ENCODE measurements around the gene ZBTB18. TPM values are rescaled to one million over a fixed set of nuclear protein-coding genes. Genes with fewer than 3 reads are reported as not detected.

The ZBTB18 gene
- polyA plus RNA-seq (2013, experiment 1 of 2): 7.8 TPM
- 10.8 TPM for polyA plus RNA-seq (2013, experiment 2 of 2)

GRCh38 chr1:244050835-244051444, at the start of gene ZBTB18:
Gene ZBTB18 (plus strand): TSS chr1:244051283. CDS start chr1:244051432, 149 bp downstream.
- peak within 1 kb of the TSS; percentile 61; the same call in 1 of the 2 replicates for H3K9ac ChIP-seq (ENCODE audit: low read depth, low read length)
- peaks cover 23% of the 10 kb centered on the region for H3K36me3 ChIP-seq (ENCODE audit: insufficient read depth, low read length)
- peaks cover 18% of the 10 kb centered on the region for H3K27me3 ChIP-seq (ENCODE audit: insufficient read depth, low read length)
- WGBS: 12% methylated on average over 3 of the region's 4 CpGs
- H3K4me3 ChIP-seq (ENCODE audit: low read length): peak within 1 kb of the TSS; percentile 70
- H3K27ac ChIP-seq (ENCODE audit: low read depth, low read length): no peak within 1 kb of the TSS
- H3K9me3 ChIP-seq (ENCODE audit: insufficient read depth, low read depth, low read length): no peaks in the 10 kb centered on the region
- peaks cover 37% of the 10 kb centered on the region for H3K4me1 ChIP-seq (ENCODE audit: insufficient read depth, low read length)

GRCh38 chr1:244002721-244003120, 48.4 kb upstream of the ZBTB18 start:
- H3K4me1 ChIP-seq (ENCODE audit: insufficient read depth, low read length): no peaks in the 10 kb centered on the region
- H3K27ac ChIP-seq (ENCODE audit: low read depth, low read length): no peak overlapping the region
- WGBS: 100% methylated on average over 2 of the region's 3 CpGs
- H3K9me3 ChIP-seq (ENCODE audit: insufficient read depth, low read depth, low read length): no peaks in the 10 kb centered on the region
- H3K27me3 ChIP-seq (ENCODE audit: insufficient read depth, low read length): no peaks in the 10 kb centered on the region
- no peak overlapping the region for H3K4me3 ChIP-seq (ENCODE audit: low read length)
- no peaks in the 10 kb centered on the region for H3K36me3 ChIP-seq (ENCODE audit: insufficient read depth, low read length)
- H3K9ac ChIP-seq (ENCODE audit: low read depth, low read length): no peak overlapping the region

- no peaks in the 10 kb centered on the region for H3K9me3 ChIP-seq (ENCODE audit: insufficient read depth, low read depth, low read length)
- H3K27me3 ChIP-seq (ENCODE audit: insufficient read depth, low read length): no peaks in the 10 kb centered on the region
- H3K4me3 ChIP-seq (ENCODE audit: low read length): no peak overlapping the region
- no peaks in the 10 kb centered on the region for H3K4me1 ChIP-seq (ENCODE audit: insufficient read depth, low read length)
- H3K9ac ChIP-seq (ENCODE audit: low read depth, low read length): no peak overlapping the region
- H3K36me3 ChIP-seq (ENCODE audit: insufficient read depth, low read length): no peaks in the 10 kb centered on the region
- no peak overlapping the region for H3K27ac ChIP-seq (ENCODE audit: low read depth, low read length)
- 95% methylated on average over 3 of the region's 3 CpGs for WGBS
Measured at GRCh38 chr1:244005455-244005854, 45.6 kb upstream of the ZBTB18 start.

GRCh38 chr1:244006381-244006901, 44.6 kb upstream of the ZBTB18 start:
- no peak overlapping the region for H3K27ac ChIP-seq (ENCODE audit: low read depth, low read length)
- H3K4me1 ChIP-seq (ENCODE audit: insufficient read depth, low read length): peaks cover 8% of the 10 kb centered on the region
- no peak overlapping the region for H3K9ac ChIP-seq (ENCODE audit: low read depth, low read length)
- H3K27me3 ChIP-seq (ENCODE audit: insufficient read depth, low read length): no peaks in the 10 kb centered on the region
- no peaks in the 10 kb centered on the region for H3K9me3 ChIP-seq (ENCODE audit: insufficient read depth, low read depth, low read length)
- no peak overlapping the region for H3K4me3 ChIP-seq (ENCODE audit: low read length)
- WGBS: 96% methylated on average over 2 of the region's 3 CpGs
- H3K36me3 ChIP-seq (ENCODE audit: insufficient read depth, low read length): no peaks in the 10 kb centered on the region

- H3K9ac ChIP-seq (ENCODE audit: low read depth, low read length): no peak overlapping the region
- 94% methylated on average over 5 of the region's 5 CpGs for WGBS
- H3K4me1 ChIP-seq (ENCODE audit: insufficient read depth, low read length): peaks cover 13% of the 10 kb centered on the region
- no peaks in the 10 kb centered on the region for H3K27me3 ChIP-seq (ENCODE audit: insufficient read depth, low read length)
- H3K9me3 ChIP-seq (ENCODE audit: insufficient read depth, low read depth, low read length): no peaks in the 10 kb centered on the region
- H3K4me3 ChIP-seq (ENCODE audit: low read length): no peak overlapping the region
- no peak overlapping the region for H3K27ac ChIP-seq (ENCODE audit: low read depth, low read length)
- H3K36me3 ChIP-seq (ENCODE audit: insufficient read depth, low read length): no peaks in the 10 kb centered on the region
Measured at GRCh38 chr1:244006961-244007360, 44.1 kb upstream of the ZBTB18 start.

GRCh38 chr1:244010191-244010590, 40.9 kb upstream of the ZBTB18 start:
- Histone ChIP-seq H3K4me1 (ENCODE audit: insufficient read depth, low read length) (peaks cover 23% of the 10 kb centered on the region), H3K9me3 (ENCODE audit: insufficient read depth, low read depth, low read length) (no peaks in the 10 kb centered on the region), H3K4me3 (ENCODE audit: low read length) (no peak overlapping the region), H3K36me3 (ENCODE audit: insufficient read depth, low read length) (no peaks in the 10 kb centered on the region), H3K27ac (ENCODE audit: low read depth, low read length) (no peak overlapping the region), H3K9ac (ENCODE audit: low read depth, low read length) (no peak overlapping the region), H3K27me3 (ENCODE audit: insufficient read depth, low read length) (no peaks in the 10 kb centered on the region)
- WGBS: 86% methylated on average over 6 of the region's 6 CpGs

- H3K4me3 ChIP-seq (ENCODE audit: low read length): no peak overlapping the region
- 96% methylated on average over 2 of the region's 2 CpGs for WGBS
- H3K36me3 ChIP-seq (ENCODE audit: insufficient read depth, low read length): no peaks in the 10 kb centered on the region
- H3K4me1 ChIP-seq (ENCODE audit: insufficient read depth, low read length): peaks cover 23% of the 10 kb centered on the region
- no peaks in the 10 kb centered on the region for H3K9me3 ChIP-seq (ENCODE audit: insufficient read depth, low read depth, low read length)
- no peak overlapping the region for H3K27ac ChIP-seq (ENCODE audit: low read depth, low read length)
- H3K9ac ChIP-seq (ENCODE audit: low read depth, low read length): no peak overlapping the region
- no peaks in the 10 kb centered on the region for H3K27me3 ChIP-seq (ENCODE audit: insufficient read depth, low read length)
Measured at GRCh38 chr1:244010703-244011123, 40.4 kb upstream of the ZBTB18 start.

- peaks cover 23% of the 10 kb centered on the region for H3K4me1 ChIP-seq (ENCODE audit: insufficient read depth, low read length)
- peak overlapping the region; percentile 2; the same call in 1 of the 2 replicates for H3K27ac ChIP-seq (ENCODE audit: low read depth, low read length)
- H3K27me3 ChIP-seq (ENCODE audit: insufficient read depth, low read length): no peaks in the 10 kb centered on the region
- H3K36me3 ChIP-seq (ENCODE audit: insufficient read depth, low read length): no peaks in the 10 kb centered on the region
- 67% methylated on average over 1 of the region's 2 CpGs for WGBS
- H3K9me3 ChIP-seq (ENCODE audit: insufficient read depth, low read depth, low read length): no peaks in the 10 kb centered on the region
- H3K4me3 ChIP-seq (ENCODE audit: low read length): no peak overlapping the region
- H3K9ac ChIP-seq (ENCODE audit: low read depth, low read length): no peak overlapping the region
Measured at GRCh38 chr1:244011271-244011670, 39.8 kb upstream of the ZBTB18 start.

GRCh38 chr1:244011786-244012185, 39.3 kb upstream of the ZBTB18 start:
- Histone ChIP-seq H3K4me1 (ENCODE audit: insufficient read depth, low read length) (peaks cover 23% of the 10 kb centered on the region), H3K27me3 (ENCODE audit: insufficient read depth, low read length) (no peaks in the 10 kb centered on the region), H3K36me3 (ENCODE audit: insufficient read depth, low read length) (no peaks in the 10 kb centered on the region), H3K4me3 (ENCODE audit: low read length) (peak overlapping the region; percentile 9; the same call in 1 of the 2 replicates), H3K9me3 (ENCODE audit: insufficient read depth, low read depth, low read length) (no peaks in the 10 kb centered on the region), H3K27ac (ENCODE audit: low read depth, low read length) (no peak overlapping the region; the same call in 1 of the 2 replicates), H3K9ac (ENCODE audit: low read depth, low read length) (no peak overlapping the region)
- WGBS: 19% methylated on average over 6 of the region's 6 CpGs

GRCh38 chr1:244012202-244012601, 38.9 kb upstream of the ZBTB18 start:
- H3K27me3 ChIP-seq (ENCODE audit: insufficient read depth, low read length): no peaks in the 10 kb centered on the region
- no peaks in the 10 kb centered on the region for H3K36me3 ChIP-seq (ENCODE audit: insufficient read depth, low read length)
- no peaks in the 10 kb centered on the region for H3K9me3 ChIP-seq (ENCODE audit: insufficient read depth, low read depth, low read length)
- no peak overlapping the region for H3K9ac ChIP-seq (ENCODE audit: low read depth, low read length)
- H3K27ac ChIP-seq (ENCODE audit: low read depth, low read length): no peak overlapping the region
- H3K4me1 ChIP-seq (ENCODE audit: insufficient read depth, low read length): peaks cover 23% of the 10 kb centered on the region
- WGBS: 47% methylated on average over 8 of the region's 8 CpGs
- H3K4me3 ChIP-seq (ENCODE audit: low read length): peak overlapping the region; percentile 9; the same call in 1 of the 2 replicates

GRCh38 chr1:244013100-244013499, 38.0 kb upstream of the ZBTB18 start:
- Histone ChIP-seq H3K9ac (ENCODE audit: low read depth, low read length) (no peak overlapping the region), H3K4me1 (ENCODE audit: insufficient read depth, low read length) (peaks cover 23% of the 10 kb centered on the region), H3K9me3 (ENCODE audit: insufficient read depth, low read depth, low read length) (no peaks in the 10 kb centered on the region), H3K27ac (ENCODE audit: low read depth, low read length) (no peak overlapping the region), H3K36me3 (ENCODE audit: insufficient read depth, low read length) (no peaks in the 10 kb centered on the region), H3K4me3 (ENCODE audit: low read length) (no peak overlapping the region), H3K27me3 (ENCODE audit: insufficient read depth, low read length) (no peaks in the 10 kb centered on the region)
- 86% methylated on average over 1 of the region's 2 CpGs for WGBS
